ENCODE measurements around the gene CYP8B1. TPM values are rescaled to one million over a fixed set of nuclear protein-coding genes. Genes with fewer than 3 reads are reported as not detected.

Gene CYP8B1
- total and polyA plus RNA-seq, 2 of the 13 experiments (the other 11 are each of a cell fraction or from before 2014, with no cell fraction given) = 0.58 to 2.0 TPM

DNA sequence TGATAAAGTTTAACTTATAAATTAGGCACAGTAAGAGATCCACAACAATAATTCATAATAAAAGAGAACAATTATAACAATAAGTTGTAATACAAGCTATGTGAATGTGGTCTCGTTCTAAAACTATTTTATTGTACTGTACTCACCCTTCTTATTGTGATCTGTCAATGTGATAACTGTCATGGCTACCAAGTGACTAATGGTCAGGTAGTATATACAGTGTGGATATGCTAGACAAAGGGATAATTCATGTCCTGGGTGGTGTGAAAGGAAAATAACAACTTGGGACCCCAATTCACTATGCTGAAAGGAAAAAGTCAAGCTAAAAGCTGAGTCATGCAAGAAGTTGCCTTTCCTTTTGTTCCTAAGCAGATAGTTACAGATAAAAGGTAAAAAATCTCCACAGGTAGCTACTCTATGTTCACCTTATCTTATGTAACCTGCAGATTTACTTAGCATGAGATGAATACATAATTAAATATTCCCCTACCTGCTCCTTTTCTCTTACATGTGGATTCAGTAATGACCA is 10.7 kb upstream of the CYP8B1 start:
- H2AFZ ChIP-seq (ENCODE audit: low read length) = no peak overlapping the region
- in situ Hi-C loops (cut with HindIII; ENCODE audit: extremely low pct_ligation_motif_present, low pct_unique_long_range_greater_than_20kb) (no loop called here), intact Hi-C loops (cut with micrococcal nuclease; ENCODE audit: unreplicated experiment) (no loop called here)
- 36% methylated on average over 1 of the region's 1 CpG for WGBS (ENCODE audit: low lambda C conversion rate)
- no peak overlapping the region for H3K27ac ChIP-seq (ENCODE audit: extremely low read length, insufficient read depth, low read length)
- ChIA-PET POLR2A (no interaction called here), CTCF (ENCODE audit: low intra/inter-chr PET ratio, low total read pairs) (no interaction called here)
- no peaks in the 10 kb centered on the region for H3K79me2 ChIP-seq (ENCODE audit: insufficient read depth, low read length)
- no TSS peak for BruUV-seq (replicated peaks)
- H4K20me1 ChIP-seq (ENCODE audit: insufficient read depth, low read length) = no peaks in the 10 kb centered on the region
- H3K4me3 ChIP-seq (replicated peaks in 1 of 3; ENCODE audit: insufficient read depth in 1 of 3, low read depth in 2 of 3, low read length in 3 of 3) = no peak overlapping the region
- H3K4me2 ChIP-seq (ENCODE audit: low read depth, low read length) = no peak overlapping the region
- H3K9ac ChIP-seq (ENCODE audit: insufficient read depth, low read depth, low read length) = no peak overlapping the region
- H3K4me1 ChIP-seq (ENCODE audit: insufficient read depth, low read length) = peaks cover 4% of the 10 kb centered on the region
- H3K9me3 ChIP-seq (ENCODE audit: low read length) = no peaks in the 10 kb centered on the region
- TF ChIP-seq ZNF326 (CRISPR knock-in tag; IDR thresholded peaks at IDR 0.05; ENCODE audit: borderline replicate concordance) (no peak), NFE2L2 (IDR thresholded peaks at IDR 0.05; ENCODE audit: low read length) (peak; percentile 63; the same call in 1 of the 2 replicates)
- H3K27me3 ChIP-seq (ENCODE audit: control insufficient read depth in 1 of 2, insufficient read depth in 2 of 2, low read length in 2 of 2) = peaks cover 0 to 3% of the 10 kb centered on the region in 2 experiments; a peak in 2 of 5 replicates
- DNase-seq (ENCODE audit: low spot score) (no peak), FAIRE-seq (no peak), ATAC-seq (no peak)
- H3K36me3 ChIP-seq (replicated peaks in 1 of 2; ENCODE audit: control insufficient read depth in 1 of 2, insufficient read depth in 2 of 2, low read length in 2 of 2) = no peaks in the 10 kb centered on the region

DNA sequence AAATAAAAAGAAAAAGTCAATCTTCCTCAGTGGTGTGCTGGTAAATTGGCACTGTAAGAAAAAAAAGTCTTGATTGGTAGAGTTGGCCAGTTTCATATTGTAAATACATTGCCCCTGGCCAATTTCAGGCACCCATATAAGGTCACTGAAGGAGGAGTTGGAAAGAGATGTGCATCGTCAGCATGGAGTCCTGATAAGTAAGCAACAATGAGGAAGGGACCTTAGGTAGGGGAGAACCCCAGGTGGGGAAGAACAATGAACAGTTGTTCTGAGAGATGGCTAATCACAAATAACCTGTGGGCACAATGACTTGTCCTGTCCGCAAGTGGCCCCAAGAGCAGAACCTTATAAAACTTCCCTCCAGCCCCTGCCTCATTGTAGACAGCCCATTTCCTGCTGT is 8.6 kb upstream of the CYP8B1 start:
- H4K20me1 ChIP-seq (ENCODE audit: insufficient read depth, low read length) = no peaks in the 10 kb centered on the region
- BruUV-seq (replicated peaks) = no TSS peak
- in situ Hi-C loops (cut with HindIII; ENCODE audit: extremely low pct_ligation_motif_present, low pct_unique_long_range_greater_than_20kb) (no loop called here), intact Hi-C loops (cut with micrococcal nuclease; ENCODE audit: unreplicated experiment) (no loop called here)
- ChIA-PET POLR2A (no interaction called here), CTCF (ENCODE audit: low intra/inter-chr PET ratio, low total read pairs) (no interaction called here)
- peak; percentile 35 for DNase-seq (ENCODE audit: low spot score)
- H3K4me2 ChIP-seq (ENCODE audit: low read depth, low read length) = no peak overlapping the region
- no peak overlapping the region for H3K9ac ChIP-seq (ENCODE audit: insufficient read depth, low read depth, low read length)
- H3K9me3 ChIP-seq (ENCODE audit: low read length) = no peaks in the 10 kb centered on the region
- H3K4me1 ChIP-seq (ENCODE audit: insufficient read depth, low read length) = peaks cover 17% of the 10 kb centered on the region
- no peak overlapping the region for H3K27ac ChIP-seq (ENCODE audit: extremely low read length, insufficient read depth, low read length)
- no peak overlapping the region for H3K4me3 ChIP-seq (replicated peaks in 1 of 3; ENCODE audit: insufficient read depth in 1 of 3, low read depth in 2 of 3, low read length in 3 of 3)
- H3K27me3 ChIP-seq (ENCODE audit: control insufficient read depth in 1 of 2, insufficient read depth in 2 of 2, low read length in 2 of 2) = peaks cover 0 to 3% of the 10 kb centered on the region in 2 experiments; a peak in 2 of 5 replicates
- ATAC-seq = no peak
- WGBS (ENCODE audit: low lambda C conversion rate) = 34% methylated on average over 2 of the region's 2 CpGs
- H3K36me3 ChIP-seq (replicated peaks in 1 of 2; ENCODE audit: control insufficient read depth in 1 of 2, insufficient read depth in 2 of 2, low read length in 2 of 2) = no peaks in the 10 kb centered on the region
- H3K79me2 ChIP-seq (ENCODE audit: insufficient read depth, low read length) = no peaks in the 10 kb centered on the region
- no peak overlapping the region for H2AFZ ChIP-seq (ENCODE audit: low read length)
- no peak for FAIRE-seq
- TF ChIP-seq, protein P1, sequence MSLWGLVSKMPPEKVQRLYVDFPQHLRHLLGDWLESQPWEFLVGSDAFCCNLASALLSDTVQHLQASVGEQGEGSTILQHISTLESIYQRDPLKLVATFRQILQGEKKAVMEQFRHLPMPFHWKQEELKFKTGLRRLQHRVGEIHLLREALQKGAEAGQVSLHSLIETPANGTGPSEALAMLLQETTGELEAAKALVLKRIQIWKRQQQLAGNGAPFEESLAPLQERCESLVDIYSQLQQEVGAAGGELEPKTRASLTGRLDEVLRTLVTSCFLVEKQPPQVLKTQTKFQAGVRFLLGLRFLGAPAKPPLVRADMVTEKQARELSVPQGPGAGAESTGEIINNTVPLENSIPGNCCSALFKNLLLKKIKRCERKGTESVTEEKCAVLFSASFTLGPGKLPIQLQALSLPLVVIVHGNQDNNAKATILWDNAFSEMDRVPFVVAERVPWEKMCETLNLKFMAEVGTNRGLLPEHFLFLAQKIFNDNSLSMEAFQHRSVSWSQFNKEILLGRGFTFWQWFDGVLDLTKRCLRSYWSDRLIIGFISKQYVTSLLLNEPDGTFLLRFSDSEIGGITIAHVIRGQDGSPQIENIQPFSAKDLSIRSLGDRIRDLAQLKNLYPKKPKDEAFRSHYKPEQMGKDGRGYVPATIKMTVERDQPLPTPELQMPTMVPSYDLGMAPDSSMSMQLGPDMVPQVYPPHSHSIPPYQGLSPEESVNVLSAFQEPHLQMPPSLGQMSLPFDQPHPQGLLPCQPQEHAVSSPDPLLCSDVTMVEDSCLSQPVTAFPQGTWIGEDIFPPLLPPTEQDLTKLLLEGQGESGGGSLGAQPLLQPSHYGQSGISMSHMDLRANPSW (CRISPR knock-in tag; IDR thresholded peaks at IDR 0.05; ENCODE audit: borderline replicate concordance) = no peak
- TF ChIP-seq HMGA1 (CRISPR knock-in tag; conservative IDR thresholded peaks at IDR 0.05) = no peak
- TF ChIP-seq, protein P2, sequence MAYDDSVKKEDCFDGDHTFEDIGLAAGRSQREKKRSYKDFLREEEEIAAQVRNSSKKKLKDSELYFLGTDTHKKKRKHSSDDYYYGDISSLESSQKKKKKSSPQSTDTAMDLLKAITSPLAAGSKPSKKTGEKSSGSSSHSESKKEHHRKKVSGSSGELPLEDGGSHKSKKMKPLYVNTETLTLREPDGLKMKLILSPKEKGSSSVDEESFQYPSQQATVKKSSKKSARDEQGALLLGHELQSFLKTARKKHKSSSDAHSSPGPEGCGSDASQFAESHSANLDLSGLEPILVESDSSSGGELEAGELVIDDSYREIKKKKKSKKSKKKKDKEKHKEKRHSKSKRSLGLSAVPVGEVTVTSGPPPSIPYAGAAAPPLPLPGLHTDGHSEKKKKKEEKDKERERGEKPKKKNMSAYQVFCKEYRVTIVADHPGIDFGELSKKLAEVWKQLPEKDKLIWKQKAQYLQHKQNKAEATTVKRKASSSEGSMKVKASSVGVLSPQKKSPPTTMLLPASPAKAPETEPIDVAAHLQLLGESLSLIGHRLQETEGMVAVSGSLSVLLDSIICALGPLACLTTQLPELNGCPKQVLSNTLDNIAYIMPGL (CRISPR knock-in tag; IDR thresholded peaks at IDR 0.05; ENCODE audit: borderline replicate concordance in 1 of 2, low read depth in 1 of 2) = no peak
- TF ChIP-seq ZIK1 (CRISPR knock-in tag; IDR thresholded peaks at IDR 0.05; ENCODE audit: borderline replicate concordance, low read depth) = no peak
- TF ChIP-seq, protein P3, sequence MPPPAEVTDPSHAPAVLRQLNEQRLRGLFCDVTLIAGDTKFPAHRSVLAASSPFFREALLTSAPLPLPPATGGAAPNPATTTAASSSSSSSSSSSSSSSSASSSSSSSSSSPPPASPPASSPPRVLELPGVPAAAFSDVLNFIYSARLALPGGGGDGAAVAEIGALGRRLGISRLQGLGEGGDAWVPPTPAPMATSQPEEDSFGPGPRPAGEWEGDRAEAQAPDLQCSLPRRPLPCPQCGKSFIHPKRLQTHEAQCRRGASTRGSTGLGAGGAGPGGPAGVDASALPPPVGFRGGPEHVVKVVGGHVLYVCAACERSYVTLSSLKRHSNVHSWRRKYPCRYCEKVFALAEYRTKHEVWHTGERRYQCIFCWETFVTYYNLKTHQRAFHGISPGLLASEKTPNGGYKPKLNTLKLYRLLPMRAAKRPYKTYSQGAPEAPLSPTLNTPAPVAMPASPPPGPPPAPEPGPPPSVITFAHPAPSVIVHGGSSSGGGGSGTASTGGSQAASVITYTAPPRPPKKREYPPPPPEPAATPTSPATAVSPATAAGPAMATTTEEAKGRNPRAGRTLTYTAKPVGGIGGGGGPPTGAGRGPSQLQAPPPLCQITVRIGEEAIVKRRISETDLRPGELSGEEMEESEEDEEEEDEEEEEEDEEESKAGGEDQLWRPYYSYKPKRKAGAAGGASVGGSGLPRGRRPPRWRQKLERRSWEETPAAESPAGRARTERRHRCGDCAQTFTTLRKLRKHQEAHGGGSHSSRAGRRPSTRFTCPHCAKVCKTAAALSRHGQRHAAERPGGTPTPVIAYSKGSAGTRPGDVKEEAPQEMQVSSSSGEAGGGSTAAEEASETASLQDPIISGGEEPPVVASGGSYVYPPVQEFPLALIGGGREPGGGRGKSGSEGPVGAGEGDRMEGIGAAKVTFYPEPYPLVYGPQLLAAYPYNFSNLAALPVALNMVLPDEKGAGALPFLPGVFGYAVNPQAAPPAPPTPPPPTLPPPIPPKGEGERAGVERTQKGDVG (CRISPR knock-in tag; IDR thresholded peaks at IDR 0.05; ENCODE audit: borderline replicate concordance) = no peak
- TF ChIP-seq MAFF (IDR thresholded peaks at IDR 0.05; ENCODE audit: low read depth, low read length) = 0 out of 2 replicates have a peak, but pooled peaks have one; percentile 14
- no peak for TF ChIP-seq JUND (CRISPR knock-in tag; IDR thresholded peaks at IDR 0.05)

All from HepG2 (cell line).